HG03469 (cell line): ENCODE measurements around the gene FNDC5.

Experiments
- ATAC-seq: cut with Tn5 transposase; IDR thresholded peaks from one replicate; pipeline ENCODE4 v1.9.1; 2021; ENCODE audit warnings: mild to moderate bottlenecking, moderate library complexity, moderate number of reproducible peaks; ENCODE audit not compliant: unreplicated experiment

Gene FNDC5

DNA sequence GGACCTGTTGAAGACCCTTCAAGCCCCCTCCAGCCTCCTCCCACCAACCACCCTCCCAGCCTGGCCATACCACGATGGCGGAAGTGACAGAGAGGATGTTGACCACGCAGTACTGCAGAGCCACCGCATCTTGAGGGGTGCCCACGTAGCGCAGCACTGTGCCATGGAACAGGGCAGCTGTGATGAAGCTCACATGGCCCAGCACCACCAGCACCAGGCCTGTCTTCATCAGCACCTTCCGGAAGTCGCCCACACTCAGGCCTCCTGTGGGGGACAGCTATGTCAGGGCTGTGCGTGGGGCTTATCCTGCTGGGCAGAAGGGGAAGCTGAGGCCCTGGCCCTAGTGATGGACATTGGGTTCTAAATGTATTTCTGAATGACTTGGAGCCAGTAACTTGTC lies 27.3 kb upstream of the FNDC5 start:
- no peak for ATAC-seq

DNA sequence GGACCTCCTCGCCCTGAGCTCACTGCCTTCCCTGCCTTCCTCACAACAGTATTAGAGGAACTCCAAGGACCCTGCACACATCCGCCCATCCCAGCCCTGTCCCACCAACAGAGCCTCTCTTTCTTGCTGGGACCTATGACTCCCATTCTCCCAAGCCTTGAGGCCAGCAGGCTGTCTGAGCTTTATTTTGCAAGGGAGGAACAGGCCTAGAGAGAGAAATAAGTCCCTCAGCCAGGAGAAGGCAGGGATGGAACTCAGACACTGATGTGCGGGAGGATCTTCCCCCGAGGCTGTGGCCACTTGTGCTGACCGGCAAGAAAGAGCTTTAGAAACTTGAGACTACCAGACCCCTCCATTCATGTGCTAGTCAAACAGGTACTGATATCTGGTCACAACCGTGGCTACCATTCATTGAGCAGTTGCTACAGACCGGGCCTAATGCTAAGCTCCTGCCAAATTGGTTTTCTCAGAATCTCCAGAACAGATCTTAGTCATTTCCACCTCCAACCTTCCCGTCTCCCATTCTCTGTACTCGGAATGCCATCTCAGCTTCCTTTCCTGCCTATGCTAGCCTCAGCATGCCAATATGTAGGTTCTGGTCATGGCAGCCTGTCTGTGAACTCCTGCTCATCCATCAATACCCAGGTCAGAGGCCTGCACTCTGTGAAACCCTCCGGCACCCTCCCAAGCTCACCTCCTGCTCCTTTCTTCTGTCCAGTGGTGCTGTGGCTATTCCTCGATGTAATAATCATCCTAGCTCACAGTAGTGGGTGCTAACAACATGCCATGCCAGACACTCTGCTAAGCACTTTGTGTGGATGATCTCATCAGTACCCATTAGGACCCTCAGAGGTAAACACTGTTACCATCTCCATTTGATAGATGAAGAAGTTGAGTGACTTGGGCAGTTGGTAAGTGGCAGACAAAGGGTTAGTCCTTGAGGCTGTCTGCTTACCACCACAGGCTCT lies 26.7 kb upstream of the FNDC5 start:
- no peak for ATAC-seq

DNA sequence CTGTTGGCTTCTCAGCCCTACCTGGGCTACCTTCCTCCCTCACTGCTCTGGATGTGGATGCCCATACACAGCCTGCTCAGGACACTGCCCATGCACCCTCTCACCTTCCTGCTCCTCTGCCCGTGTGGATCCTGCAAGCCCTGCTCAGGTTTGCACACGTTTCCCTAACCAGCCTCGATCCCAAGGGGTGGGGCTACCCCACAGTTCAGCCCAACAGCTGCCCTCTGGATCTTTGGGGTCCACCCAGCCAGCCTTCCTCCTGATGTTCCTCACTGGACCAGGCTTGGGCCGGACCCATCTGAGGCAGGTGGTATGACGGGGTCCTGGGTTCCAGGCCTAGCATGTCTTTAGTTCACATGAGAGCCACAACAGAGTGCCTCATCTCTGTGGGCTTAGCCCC lies 25.7 kb upstream of the FNDC5 start:
- ATAC-seq: no peak

DNA sequence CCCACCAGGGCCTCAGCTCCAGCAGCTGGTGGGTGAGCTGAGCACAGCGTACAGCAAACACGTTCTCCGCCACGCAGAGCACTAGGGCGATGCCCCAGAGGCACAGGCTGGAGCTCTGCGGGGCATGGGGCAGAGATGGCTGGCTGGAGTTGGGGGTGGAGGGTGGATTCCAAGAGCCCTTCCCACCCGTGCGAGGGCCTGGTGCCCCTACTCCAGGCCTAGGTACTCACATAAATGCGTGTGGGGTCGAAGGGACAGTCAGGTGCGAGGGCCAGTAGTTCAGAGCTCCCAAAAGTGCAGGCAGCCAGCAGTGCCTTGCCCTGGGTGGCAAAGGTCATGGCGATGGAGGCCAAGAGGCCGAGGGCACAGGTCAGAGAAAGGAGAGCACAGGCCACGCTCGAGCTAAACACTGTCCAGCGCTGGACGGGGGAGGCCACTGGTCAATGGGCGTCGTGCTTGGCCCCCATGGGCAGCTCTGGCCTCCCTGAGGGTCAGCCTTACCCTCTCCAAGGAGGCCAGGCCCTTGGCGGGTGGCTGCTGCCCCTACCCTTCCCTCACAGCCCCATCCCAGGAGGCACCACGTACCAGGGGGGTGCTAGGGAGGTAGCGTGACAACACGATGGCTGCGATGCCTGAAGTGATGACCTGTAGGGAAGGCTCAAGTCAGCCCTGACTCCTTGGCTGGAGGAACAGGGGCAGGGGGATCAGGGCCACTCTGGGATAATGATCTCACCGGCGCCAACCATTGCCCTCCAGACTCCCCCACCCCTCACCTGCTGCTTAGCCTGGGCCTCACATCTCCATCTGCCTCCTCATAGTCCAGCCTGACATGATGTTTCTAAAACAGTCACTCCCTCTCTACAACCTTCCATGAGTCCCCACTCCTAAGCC lies 24.9 kb upstream of the FNDC5 start:
- ATAC-seq: no peak

DNA sequence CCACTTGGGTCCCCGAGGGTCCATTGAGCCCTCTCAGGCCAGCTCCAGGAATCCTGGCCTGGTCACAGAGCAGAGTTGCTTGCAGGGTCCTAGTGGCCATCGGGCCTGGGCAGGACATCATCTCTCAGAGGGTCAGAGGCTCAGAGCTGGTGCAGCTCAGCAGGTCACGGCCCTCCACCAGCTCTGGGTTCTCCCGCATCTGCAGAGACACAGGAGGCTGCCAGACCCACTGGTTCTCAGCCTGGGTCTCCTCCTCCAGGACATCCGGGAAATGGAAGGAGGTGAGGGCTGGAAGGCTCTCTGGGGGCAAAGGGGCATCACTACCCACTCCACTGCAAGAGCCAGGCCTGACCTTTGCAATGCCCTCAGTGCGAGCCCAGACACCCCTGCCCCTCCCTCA lies 24.0 kb upstream of the FNDC5 start:
- no peak for ATAC-seq

DNA sequence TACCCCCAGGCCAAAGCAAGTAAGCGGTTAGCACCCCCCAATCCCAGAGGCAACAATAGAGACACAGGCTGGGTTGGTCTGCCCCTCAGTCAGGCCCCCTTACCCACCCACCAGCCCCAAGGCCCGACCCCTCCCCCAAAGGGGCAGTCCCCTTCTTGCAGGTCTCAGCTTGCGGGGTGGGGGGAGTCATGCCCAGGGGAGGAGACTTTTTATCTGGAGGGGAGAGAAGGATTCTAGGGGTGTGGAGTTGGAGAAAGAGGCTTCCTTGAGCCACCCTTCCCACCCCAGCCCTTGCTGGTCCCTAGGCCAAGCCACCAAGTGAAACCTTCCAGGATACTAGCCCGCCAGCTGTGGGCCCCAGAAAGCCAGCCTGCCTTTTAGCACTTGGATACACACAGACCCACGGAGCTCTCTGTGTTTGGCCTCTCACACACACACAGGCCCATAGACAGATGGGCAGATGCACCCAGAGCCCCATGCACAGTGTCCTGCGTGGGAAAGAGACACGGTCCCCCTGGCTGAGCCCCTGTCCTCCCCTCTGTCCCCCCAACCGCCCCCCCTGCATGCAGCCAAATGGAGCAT lies 23.4 kb upstream of the FNDC5 start:
- no peak for ATAC-seq

DNA sequence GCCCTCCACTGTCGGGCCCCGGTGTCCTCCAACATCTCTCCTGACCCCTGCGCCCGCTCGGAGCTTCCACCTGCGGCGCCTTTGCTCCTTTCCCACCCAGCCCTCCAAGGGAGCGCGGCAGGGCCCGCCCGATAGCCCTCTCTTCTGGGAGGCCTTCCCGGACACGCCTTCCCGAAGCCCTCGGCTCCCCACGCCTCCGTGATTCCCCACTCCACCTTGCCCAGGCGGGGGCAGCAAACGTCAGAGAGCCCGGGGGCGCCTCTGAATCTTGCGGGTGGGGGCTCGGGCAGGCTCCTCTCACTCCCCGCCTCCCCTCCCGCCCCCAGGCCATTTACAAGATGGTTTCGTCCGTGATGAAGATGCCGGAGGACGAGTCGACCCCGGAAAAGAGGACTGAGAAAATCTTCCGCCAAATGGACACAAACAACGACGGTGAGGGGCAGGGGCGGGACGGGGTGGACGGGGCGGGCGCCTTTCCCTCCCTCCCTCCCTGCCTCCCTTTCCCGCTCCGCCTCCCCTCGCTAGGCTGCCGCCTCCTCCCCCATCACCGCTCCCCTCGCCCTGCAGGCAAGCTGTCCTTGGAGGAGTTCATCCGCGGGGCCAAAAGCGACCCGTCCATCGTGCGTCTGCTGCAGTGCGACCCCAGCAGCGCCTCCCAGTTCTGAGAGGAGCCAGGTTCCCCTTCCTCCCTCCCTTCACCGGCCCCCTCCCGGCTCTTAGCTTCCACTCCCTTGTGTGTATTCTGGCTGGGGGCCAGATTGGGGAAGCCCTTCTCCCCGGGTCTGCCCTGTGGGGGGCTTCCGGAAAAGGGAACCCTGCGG lies 22.7 kb upstream of the FNDC5 start:
- no peak for ATAC-seq

DNA sequence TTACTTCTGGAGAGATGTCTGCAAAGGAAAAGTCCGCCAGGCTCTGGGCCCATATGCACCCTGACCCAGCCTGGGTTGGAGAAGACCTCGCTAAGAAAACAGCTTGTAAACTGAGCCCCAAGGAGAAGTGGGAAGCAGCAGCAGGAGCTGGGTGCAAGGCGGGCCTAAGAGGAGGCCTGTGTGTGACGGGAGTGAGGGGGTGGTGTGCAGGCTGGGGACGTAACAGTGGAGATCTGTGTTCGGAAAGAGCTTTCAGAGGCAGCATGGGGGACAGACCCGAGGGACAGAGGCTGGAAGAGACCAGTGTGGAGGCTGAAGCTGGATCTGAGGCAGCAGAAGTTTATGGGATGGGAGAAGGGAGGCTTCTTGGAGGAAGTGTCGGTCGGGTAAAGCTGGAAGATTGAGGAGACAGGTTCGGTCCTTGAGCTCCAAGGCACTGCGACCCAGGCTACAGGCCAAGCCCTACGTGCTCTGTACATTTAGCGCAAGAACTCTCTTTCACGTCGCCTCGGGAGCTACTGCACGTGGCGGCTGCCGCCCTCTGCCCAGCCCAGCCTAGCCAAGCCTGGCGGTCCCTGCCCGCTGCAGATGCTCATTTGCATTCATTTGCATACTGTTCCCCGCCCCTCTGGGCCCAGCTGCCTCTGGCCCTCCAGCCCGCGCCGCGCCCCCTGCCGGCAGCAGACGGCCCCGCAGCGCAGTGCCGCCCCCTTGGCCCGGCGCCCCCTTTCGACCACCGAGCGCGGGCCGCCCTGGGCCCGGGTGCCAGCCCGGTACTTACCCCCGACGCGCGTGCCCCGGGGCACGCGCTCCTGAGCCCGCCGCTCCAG lies 21.9 kb upstream of the FNDC5 start:
- ATAC-seq: no peak

DNA sequence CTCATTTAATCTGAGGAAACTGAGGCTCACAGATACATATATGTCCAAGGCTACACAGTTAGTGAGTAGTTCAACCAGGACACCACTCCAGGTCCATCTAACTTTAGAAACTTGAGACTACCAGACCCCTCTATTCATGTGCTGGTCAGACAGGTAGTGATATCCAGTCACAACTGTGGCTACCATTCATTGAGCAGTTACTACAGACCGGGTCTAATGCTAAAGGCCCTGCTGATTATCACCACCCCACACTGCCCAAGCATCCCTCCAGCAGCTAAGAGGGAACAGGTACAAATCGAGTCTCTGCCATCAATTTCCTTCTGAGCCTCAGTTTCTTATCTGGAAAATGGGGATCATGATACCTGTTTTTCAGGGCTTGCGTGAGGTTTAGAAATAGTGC lies 20.9 kb upstream of the FNDC5 start:
- no peak for ATAC-seq

DNA sequence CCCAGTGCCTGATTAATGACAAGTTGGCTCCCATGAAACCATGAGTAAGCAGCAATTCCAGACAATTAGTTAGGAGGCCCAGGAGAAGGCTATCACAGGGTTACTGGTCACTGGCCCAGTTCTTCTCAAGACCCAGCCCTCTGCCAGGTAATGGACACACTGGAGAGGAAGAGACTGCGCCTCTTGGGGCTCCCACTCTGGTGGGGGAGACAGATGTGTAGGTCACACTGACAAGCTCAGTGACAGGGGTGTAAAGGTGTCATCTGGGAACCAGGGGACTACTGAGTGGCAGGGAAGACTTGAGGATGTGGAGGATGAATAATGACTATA lies 20.5 kb upstream of the FNDC5 start:
- ATAC-seq: no peak

DNA sequence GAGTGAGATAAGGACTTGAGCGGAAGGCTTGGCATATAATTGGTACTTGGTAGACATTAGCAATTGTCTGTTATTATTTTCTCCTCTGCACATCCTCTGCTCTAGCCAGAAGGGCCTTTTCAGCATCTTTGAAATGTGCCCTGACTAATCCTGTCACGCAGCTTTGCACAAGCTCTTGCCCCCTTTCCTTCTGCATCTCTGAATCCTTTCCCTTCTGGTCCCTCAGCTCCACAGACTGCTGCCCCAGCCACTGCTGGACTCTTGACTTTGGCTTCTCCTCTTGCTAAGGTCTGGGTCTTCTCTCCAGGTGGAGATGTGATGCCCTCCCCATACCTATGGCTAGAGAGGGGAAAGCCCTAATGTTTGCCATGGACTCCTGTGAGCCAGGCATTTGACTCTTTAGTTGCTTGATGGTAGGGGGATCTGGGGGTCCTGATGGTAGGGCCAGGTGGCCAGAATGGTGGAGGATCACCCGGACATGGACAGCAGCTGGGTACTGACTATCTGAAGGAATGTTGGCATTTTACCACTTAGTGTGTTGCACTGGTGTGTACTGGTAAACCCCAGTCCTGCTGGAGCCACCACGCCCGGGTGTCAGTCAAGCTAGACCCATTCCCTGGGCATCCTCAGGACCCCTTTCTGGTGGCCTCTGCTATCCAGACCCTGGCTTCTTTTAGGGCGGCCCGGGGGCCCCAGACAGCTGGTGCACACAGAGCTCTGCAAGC lies 20.0 kb upstream of the FNDC5 start:
- no peak for ATAC-seq

DNA sequence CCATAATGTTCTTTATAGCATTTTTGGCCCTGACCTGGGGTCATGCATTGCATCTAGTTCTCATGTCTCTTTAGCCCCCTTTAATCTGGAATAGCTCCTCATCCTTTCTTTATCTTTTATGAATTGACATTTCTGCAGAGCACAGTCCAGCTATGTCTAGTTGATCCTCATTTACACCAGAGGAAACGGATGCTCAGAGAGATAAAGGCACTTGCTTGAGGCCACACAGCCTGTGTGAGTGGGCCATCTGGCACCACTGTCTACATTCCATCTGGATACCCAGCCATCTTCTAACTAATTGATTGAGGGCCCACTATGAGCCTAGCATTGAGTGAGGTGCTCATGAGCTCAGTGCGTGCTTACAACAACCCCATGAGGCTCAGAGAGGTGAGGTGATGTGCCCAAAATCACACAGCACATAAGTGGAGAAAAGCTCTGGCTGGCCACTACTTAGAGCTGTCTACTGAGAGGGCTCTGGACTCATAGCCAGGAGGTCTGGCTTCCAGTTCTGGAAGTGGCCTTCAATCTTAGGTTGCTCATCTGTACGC lies 19.1 kb upstream of the FNDC5 start:
- ATAC-seq: no peak

DNA sequence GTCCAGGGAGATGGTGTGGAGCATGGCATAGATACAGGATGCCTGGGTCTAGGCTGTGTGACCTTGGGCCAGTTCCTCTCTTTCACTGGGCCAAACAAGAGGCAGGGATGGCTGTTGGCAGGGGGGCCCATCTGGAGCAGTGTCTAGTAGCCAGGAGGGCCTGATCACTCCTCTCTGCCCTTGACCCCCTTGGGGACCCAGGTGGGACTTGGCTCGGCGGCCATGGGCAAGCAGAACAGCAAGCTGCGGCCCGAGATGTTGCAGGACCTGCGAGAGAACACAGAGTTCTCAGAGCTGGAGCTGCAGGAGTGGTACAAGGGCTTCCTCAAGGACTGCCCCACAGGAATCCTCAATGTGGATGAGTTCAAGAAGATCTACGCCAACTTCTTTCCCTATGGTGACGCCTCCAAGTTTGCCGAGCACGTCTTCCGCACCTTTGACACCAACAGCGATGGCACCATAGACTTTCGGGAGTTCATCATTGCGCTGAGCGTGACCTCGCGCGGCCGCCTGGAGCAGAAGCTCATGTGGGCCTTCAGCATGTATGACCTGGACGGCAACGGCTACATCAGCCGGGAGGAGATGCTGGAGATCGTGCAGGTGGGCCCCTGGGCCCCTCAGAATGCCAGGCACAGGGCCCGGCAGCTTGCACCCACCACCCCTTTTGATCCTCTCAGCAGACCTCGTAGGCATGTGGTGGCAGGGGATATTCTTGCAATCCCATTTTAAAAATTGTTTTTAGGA lies 18.1 kb upstream of the FNDC5 start:
- no peak for ATAC-seq

DNA sequence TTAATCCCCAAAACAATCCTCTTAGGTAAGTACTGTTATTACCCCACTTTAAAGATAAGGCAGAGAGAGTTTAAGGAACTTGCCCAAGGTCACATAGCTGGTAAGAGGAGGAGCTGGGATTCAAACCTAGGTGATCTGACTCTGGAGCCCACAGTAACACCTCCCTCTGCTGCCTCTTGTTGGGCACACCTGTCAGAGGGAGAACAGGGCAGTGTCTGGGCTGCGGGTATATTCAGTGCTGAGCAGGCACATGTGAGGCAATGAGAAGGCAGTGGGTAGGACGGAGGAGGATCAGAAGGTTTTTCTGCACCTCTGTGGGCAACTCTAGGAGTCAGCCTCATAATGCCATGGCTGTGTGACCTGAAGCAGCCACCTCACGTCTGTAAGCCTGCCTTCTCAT lies 17.4 kb upstream of the FNDC5 start:
- ATAC-seq: no peak

DNA sequence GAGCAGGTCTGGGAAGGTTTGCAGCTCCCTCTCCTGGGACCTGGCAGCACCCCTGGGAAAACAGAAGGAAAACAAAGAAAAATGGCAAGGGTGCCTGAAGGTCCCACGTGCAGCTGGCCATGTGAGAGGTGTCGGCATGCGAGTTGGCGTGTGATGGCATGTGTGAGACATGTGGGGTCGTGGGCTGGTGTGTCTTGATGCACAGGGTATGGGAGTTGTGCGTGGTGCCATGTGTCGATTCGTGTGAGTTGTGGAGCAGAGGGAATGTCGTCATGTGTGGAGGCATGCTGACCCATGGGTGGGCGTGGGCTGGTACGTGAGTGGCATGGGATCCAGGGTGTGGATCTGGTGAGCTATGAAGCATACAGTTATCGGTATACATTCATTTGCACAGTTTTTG lies 16.9 kb upstream of the FNDC5 start:
- no peak for ATAC-seq

DNA sequence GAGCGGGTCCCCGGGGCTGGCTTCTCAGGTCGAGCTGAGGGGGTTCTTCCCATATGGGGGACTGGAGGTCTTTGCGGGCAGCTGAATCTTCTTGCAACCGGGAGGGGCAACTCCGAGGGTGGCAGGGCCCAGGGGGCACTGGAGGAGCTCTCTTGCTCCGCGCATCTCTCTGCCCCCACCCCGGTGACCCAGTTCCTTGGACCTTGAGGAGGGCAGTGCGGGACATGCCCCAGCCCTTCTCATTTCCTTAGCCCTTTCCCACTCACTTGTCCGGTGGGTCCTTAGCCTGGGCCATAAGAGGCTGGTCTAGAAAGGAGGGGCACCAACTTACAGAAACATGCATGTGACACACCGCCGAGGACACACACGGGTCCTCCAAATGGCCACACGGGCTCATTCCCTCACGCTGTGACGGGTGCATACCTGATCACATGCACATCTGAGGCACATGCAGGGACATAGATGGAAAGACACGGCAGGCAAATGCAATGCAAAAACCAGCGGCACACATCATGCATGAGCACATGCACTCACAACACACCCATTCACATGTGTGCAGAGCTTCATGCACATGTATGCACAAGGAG lies 16.2 kb upstream of the FNDC5 start:
- no peak for ATAC-seq

DNA sequence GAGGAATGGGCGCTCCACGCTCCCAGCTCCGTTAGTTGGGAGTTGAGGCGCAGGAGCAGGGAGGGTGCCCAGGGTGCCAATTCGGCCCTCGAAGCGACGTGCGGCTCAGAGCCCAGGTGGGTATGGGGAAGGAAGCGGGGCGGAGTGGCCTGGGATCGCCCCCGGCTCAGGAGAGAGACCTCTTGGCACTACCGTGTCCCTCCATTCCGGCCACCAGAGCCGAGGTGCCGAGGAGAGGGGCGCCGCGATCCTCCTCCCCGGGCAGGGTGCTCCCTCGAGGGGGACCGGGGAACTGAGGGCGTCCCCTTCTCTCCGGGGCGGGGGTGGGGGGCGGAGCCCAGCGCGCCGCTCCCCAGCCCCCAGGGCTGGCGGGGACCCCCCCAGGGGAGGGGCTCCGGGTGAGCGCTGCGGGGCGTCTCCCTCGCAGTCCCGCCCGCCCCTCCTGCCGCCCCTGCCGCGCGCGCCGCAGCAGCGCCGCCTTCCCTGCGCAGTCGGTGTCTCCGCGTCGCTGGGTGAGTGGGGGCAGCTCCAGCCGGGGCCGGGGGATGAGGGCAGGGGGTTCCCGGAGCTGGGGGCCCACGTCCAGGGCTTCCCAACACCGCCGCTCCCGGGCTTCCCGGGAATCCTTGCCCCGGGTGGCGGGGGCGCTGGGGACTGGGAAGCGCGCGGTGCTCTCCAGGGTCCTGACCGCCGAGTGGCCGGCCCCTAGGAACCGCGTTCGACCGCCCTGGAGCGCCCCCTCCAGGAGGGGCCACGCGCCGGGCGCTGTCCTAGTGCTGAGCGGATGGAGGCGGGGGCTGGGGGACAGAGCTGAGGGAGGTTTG lies 15.5 kb upstream of the FNDC5 start, which contains the start of gene HPCA:
Gene HPCA, plus strand, starts transcription at position 488 of the 824 bp plus-strand sequence. CDS start 2,408 bp downstream, outside the sequence.
- no peak for ATAC-seq
